ENCODE measurements around the gene NKX2-3.

NKX2-3 gene

DNA sequence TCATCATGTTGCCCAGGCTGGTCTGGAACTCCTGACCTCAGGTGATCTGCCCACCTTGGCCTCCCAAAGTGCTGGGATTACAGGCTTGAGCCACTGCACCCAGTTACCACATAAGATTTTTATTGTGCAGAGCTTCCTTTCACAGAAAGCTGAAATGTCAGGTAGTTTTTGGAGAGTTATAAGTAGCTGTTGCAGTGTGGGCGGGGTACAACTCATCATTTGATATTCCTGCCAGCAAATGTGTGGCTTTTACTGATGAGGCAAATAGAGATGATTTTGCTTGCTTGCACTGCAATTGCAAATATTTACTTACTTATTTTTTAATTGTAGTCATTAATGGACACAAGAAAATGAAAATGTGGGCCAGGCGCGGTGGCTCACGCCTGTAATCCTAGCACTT lies 32.4 kb downstream of the NKX2-3 start:
- no peak overlapping the region for H3K4me3 ChIP-seq (ENCODE audit: low read depth, low read length)
- TF ChIP-seq, protein P1, sequence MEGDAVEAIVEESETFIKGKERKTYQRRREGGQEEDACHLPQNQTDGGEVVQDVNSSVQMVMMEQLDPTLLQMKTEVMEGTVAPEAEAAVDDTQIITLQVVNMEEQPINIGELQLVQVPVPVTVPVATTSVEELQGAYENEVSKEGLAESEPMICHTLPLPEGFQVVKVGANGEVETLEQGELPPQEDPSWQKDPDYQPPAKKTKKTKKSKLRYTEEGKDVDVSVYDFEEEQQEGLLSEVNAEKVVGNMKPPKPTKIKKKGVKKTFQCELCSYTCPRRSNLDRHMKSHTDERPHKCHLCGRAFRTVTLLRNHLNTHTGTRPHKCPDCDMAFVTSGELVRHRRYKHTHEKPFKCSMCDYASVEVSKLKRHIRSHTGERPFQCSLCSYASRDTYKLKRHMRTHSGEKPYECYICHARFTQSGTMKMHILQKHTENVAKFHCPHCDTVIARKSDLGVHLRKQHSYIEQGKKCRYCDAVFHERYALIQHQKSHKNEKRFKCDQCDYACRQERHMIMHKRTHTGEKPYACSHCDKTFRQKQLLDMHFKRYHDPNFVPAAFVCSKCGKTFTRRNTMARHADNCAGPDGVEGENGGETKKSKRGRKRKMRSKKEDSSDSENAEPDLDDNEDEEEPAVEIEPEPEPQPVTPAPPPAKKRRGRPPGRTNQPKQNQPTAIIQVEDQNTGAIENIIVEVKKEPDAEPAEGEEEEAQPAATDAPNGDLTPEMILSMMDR (IDR thresholded peaks at IDR 0.05; ENCODE audit: insufficient read depth, low read depth, low read length, missing control alignments) = no peak
- DNase-seq (ENCODE audit: low read depth) = no peak

DNA sequence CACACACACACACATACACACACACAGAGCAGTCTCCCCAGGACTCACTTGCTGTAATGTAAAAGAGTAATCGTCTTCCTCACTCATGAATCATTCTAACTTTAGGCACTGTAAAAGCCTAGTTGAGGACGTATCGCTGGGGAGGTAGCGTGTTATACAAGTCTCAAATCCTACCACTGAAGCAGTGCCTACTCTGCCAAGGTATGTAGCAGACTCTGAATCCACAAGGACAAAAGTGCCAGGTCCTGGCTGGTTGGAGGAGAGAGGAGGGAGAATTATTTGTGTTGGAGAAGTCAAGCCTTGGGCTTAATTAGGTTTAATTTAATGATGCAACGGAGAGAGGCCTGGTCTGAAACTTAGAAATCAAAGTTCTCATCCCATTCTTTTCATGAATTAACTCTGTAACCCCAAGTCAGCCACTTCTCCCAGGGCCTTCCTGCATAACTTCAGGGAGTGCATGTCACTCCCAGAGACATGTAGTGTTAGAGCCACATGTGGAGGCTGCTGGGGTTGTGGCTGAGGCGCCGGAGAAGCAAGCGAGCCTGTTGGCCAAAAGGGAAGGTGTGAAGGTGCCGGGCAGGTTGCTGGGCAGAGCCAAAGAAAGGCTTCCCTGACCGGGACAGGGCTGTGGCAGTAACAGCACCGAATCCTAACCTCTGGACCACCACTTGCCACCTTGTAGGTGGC lies 36.7 kb downstream of the NKX2-3 start:
- TF ChIP-seq, protein P1 (IDR thresholded peaks at IDR 0.05; ENCODE audit: insufficient read depth, low read depth, low read length, missing control alignments) = no peak
- no peak overlapping the region for H3K4me3 ChIP-seq (ENCODE audit: low read depth, low read length)
- no peak for DNase-seq (ENCODE audit: low read depth)

DNA sequence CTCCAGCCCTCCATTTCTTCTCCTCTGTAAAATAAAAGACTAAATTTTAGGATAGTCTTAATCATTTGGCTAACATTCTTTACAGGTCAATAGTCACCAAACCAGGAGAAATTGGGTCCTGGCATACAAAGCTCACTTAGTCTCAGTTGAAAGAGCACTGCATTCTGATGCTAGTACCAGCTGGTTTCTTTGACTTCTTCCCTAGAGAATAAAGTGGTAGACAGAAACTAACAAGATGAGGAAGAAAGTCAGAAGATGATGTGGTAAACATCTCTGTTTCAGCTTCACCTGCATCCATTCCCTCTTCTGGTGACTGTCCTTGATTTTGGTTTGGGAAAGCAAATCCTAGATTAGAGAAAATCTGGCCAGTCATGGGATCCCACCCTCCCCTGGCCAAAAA lies 37.2 kb downstream of the NKX2-3 start:
- no peak for DNase-seq (ENCODE audit: low read depth)
- TF ChIP-seq, protein P1 (IDR thresholded peaks at IDR 0.05; ENCODE audit: insufficient read depth, low read depth, low read length, missing control alignments) = no peak
- no peak overlapping the region for H3K4me3 ChIP-seq (ENCODE audit: low read depth, low read length)

DNA sequence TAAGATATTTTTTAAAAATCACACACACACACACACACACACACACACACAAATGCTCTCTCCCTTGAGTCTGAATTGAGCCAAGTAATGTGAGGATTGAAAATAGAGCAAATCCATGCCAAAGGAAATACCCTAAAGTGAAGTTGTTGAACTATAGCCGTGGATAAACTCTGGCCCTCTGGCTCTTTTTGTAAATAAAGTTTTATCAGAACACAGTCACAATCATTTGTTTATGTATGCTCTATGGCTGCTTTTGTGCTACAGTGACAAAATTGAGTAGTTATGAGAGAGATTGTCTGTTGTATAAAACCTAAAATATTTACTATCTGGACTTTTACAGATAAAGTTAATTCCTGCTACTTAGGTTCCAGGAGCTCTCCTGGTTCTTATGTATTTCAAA lies 39.1 kb downstream of the NKX2-3 start:
- no peak overlapping the region for H3K4me3 ChIP-seq (ENCODE audit: low read depth, low read length)
- TF ChIP-seq, protein P1 (IDR thresholded peaks at IDR 0.05; ENCODE audit: insufficient read depth, low read depth, low read length, missing control alignments) = no peak
- no peak for DNase-seq (ENCODE audit: low read depth)

DNA sequence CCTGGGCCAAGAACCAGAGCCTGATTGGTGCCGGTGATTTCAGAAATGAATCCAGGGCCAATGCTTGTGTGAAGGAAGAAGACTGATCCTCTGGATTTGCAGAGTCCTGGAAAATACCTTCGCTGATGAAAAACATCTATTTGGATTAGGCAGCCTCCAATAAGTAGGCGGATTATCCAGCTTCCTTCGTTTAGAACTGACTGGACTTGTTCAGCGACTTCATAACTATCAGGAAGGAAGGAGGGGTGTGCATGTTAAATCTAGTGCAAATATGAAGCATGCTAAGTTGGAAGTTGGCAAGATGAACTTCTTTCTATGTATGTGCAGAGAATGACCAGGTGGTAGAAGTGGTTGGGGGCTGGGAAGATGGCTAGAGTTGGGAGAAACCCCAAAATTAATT lies 41.0 kb downstream of the NKX2-3 start:
- no peak overlapping the region for H3K4me3 ChIP-seq (ENCODE audit: low read depth, low read length)
- TF ChIP-seq, protein P1 (IDR thresholded peaks at IDR 0.05; ENCODE audit: insufficient read depth, low read depth, low read length, missing control alignments) = no peak
- no peak for DNase-seq (ENCODE audit: low read depth)

DNA sequence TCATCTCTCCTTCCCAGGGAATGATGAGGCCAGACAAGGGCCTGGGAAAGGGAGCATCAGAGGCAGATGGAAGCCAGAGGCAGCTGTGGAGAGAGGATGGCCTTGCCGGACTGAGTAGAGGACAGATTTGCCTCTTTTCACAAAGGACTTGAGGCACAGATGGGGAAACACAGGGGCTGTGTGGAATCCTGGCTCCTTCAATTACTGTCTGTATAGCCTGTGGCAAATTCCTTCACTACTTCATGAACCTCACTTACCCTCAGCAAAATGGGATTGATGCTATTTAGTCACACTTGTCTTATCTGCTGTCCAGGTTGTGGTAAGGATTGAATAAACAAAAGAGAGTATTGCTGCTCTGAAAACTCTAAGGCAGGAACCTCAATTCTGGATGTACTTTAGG lies 47.2 kb downstream of the NKX2-3 start:
- DNase-seq (ENCODE audit: low read depth) = no peak
- no peak overlapping the region for H3K4me3 ChIP-seq (ENCODE audit: low read depth, low read length)
- TF ChIP-seq, protein P1 (IDR thresholded peaks at IDR 0.05; ENCODE audit: insufficient read depth, low read depth, low read length, missing control alignments) = no peak

DNA sequence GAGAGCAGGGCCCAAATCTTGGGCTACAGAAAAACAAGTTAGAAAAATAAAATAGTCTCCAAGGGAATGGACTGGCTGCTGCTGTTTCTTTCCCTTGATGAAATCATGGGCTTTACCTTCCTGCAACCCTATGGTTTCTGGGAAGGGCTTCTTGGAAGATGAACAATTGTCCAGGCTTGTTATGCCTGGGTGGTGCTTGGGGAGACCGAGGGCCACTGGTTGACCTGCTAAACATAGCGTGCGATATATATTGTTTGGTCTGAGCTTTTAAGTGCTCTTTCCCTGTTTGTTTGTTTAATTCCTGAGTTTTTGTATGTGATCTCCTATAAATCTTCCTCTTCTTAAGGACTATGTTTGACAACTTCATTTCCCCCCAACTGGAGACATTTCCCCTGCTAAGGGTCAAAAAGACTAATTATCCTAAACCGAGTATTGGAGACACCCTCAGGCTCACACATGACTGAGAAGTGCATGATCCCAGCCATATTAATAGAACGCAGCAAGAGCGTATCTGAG lies 49.6 kb downstream of the NKX2-3 start:
- TF ChIP-seq, protein P1 (IDR thresholded peaks at IDR 0.05; ENCODE audit: insufficient read depth, low read depth, low read length, missing control alignments) = no peak
- H3K4me3 ChIP-seq (ENCODE audit: low read depth, low read length) = no peak overlapping the region
- no peak for DNase-seq (ENCODE audit: low read depth)

Data from GM12865 (cell line).